Neural cell (in vitro differentiated cells): ENCODE results near the gene AARSD1. TPM values are rescaled to one million over a fixed set of nuclear protein-coding genes. Genes with fewer than 3 reads are reported as not detected.

Experiments
- H2AFZ ChIP-seq: fragments of 200-600, 300-800 bp; sonication (generic), shearing (Covaris generic); 2 replicates; pipeline ENCODE4 v1.6.0; 2014; ENCODE audit warnings: low read depth, mild to moderate bottlenecking, antibody characterized with exemption, low read length, moderate library complexity
- H3F3A ChIP-seq: fragments of 200-600 bp; shearing (Covaris generic); 2 replicates; pipeline ENCODE4 v1.6.1; 2016; ENCODE audit warnings: mild to moderate bottlenecking, moderate library complexity, mixed read lengths, antibody characterized with exemption, low read length; ENCODE audit not compliant: insufficient read depth, poor library complexity, severe bottlenecking
- H3K27ac ChIP-seq: fragments of 200-600, 300-800 bp; sonication (generic), shearing (Covaris generic); 2 replicates; pipeline ENCODE4 v1.5.1; 2014; ENCODE audit warnings: mild to moderate bottlenecking, low read length, moderate library complexity
- H3K27me3 ChIP-seq: fragments of 300-800, 200-600 bp; sonication (generic), shearing (Covaris generic); 2 replicates; pipeline ENCODE4 v1.6.0; 2014; ENCODE audit warnings: mild to moderate bottlenecking, low read depth, low read length, moderate library complexity; ENCODE audit not compliant: insufficient read depth
- H3K36me3 ChIP-seq: fragments of 300-800, 200-600 bp; sonication (generic), shearing (Covaris generic); 2 replicates; pipeline ENCODE4 v1.5.1; 2014; ENCODE audit warnings: mild to moderate bottlenecking, antibody characterized with exemption, low read length, moderate library complexity; ENCODE audit not compliant: insufficient read depth
- H3K4me2 ChIP-seq: fragments of 300-800, 200-600 bp; sonication (generic), shearing (Covaris generic); 2 replicates; pipeline ENCODE4 v1.6.0; 2014; ENCODE audit warnings: mild to moderate bottlenecking, low read length
- H3K4me3 ChIP-seq: fragments of 300-800, 200-600 bp; sonication (generic), shearing (Covaris generic); 2 replicates; pipeline ENCODE4 v1.5.1; 2014; ENCODE audit warnings: mild to moderate bottlenecking, low read length, moderate library complexity
- H3K79me2 ChIP-seq: fragments of 200-600 bp; shearing (Covaris generic); replicated peaks from 2 replicates; pipeline ENCODE4 v1.6.0; 2014; ENCODE audit warnings: mild to moderate bottlenecking, low read length, moderate library complexity; ENCODE audit not compliant: insufficient read depth
- H3K9ac ChIP-seq: fragments of 300-800, 200-600 bp; sonication (generic), shearing (Covaris generic); 2 replicates; pipeline ENCODE4 v1.6.1; 2016; ENCODE audit warnings: mild to moderate bottlenecking, low read length, mixed read lengths
- H3K9me2 ChIP-seq: fragments of 200-600 bp; shearing (Covaris generic); 2 replicates; pipeline ENCODE4 v1.6.1; 2016; ENCODE audit warnings: mild to moderate bottlenecking, low read length, mixed read lengths; ENCODE audit not compliant: insufficient read depth
- H3K9me3 ChIP-seq: fragments of 200-600, 300-800 bp; sonication (generic), shearing (Covaris generic); 2 replicates; pipeline ENCODE4 v1.6.1; 2016; ENCODE audit warnings: mild to moderate bottlenecking, mixed run types, low read length, moderate library complexity, mixed read lengths
- H4K20me1 ChIP-seq: fragments of 200-600 bp; shearing (Covaris generic); 2 replicates; pipeline ENCODE4 v1.6.1; 2016; ENCODE audit warnings: mild to moderate bottlenecking, mixed run types; ENCODE audit not compliant: insufficient read depth
- CTCF ChIP-seq: fragments of 450-650 bp; IDR thresholded peaks from 2 replicates; pipeline ENCODE4 v1.5.1; 2014; ENCODE audit warnings: antibody characterized with exemption, mild to moderate bottlenecking, moderate library complexity; ENCODE audit not compliant: poor library complexity, severe bottlenecking
- EP300 ChIP-seq: fragments of 450-650 bp; conservative IDR thresholded peaks from 2 replicates; pipeline ENCODE4 v1.6.1; 2014; ENCODE audit warnings: antibody characterized with exemption, mild to moderate bottlenecking, moderate library complexity; ENCODE audit not compliant: poor library complexity, severe bottlenecking
- EZH2 ChIP-seq: fragments of 200-600, 300-800 bp; shearing (Covaris generic), sonication (generic); IDR thresholded peaks from 2 replicates; pipeline ENCODE4 v1.6.1; 2014; ENCODE audit warnings: antibody characterized with exemption, low read length, borderline replicate concordance, mild to moderate bottlenecking; ENCODE audit not compliant: insufficient read depth, poor library complexity, severe bottlenecking
- MXI1 ChIP-seq: fragments of 450-650 bp; conservative IDR thresholded peaks from 2 replicates; pipeline ENCODE4 v1.6.1; 2014; ENCODE audit warnings: antibody characterized with exemption, mild to moderate bottlenecking; ENCODE audit not compliant: poor library complexity, severe bottlenecking
- POLR2AphosphoS5 ChIP-seq: IDR thresholded peaks from 2 replicates; pipeline ENCODE4 v1.6.1; 2012
- RAD21 ChIP-seq: fragments of 450-650 bp; conservative IDR thresholded peaks from 2 replicates; pipeline ENCODE4 v1.6.1; 2014; ENCODE audit warnings: antibody characterized with exemption, mild to moderate bottlenecking, moderate library complexity
- REST ChIP-seq: IDR thresholded peaks from 2 replicates; pipeline ENCODE4 v1.6.1; 2012; ENCODE audit warnings: borderline replicate concordance
- SMC3 ChIP-seq: fragments of 450-650 bp; conservative IDR thresholded peaks from 2 replicates; pipeline ENCODE4 v1.6.1; 2014; ENCODE audit warnings: antibody characterized with exemption, mild to moderate bottlenecking, moderate library complexity; ENCODE audit not compliant: poor library complexity
- TAF1 ChIP-seq: IDR thresholded peaks from 2 replicates; pipeline ENCODE4 v1.6.1; 2012; ENCODE audit warnings: low read depth
- polyA plus RNA-seq: library from polyadenylated mRNA; depleted of rRNA; stranded (reverse); fragments of >200 nt; gene quantifications from 2 replicates; pipeline ENCODE4 v1.2.3, GENCODE V29; 2014

The AARSD1 gene
- polyA plus RNA-seq, 1 donor from 2014 or later, result 64.2 TPM

GRCh38 chr17:42985225-42985624 is 21.0 kb upstream of the AARSD1 start:
- Histone ChIP-seq H3K27me3 (no peaks in the 10 kb centered on the region), H4K20me1 (no peaks in the 10 kb centered on the region), H2AFZ (no peak overlapping the region), H3F3A (no peaks in the 10 kb centered on the region), H3K4me2 (no peak overlapping the region), H3K9me2 (no peaks in the 10 kb centered on the region), H3K9me3 (no peaks in the 10 kb centered on the region), H3K9ac (no peak overlapping the region), H3K79me2 (peaks cover 21% of the 10 kb centered on the region), H3K4me3 (no peak overlapping the region), H3K27ac (no peak overlapping the region), H3K36me3 (peaks cover 11% of the 10 kb centered on the region)
- TF ChIP-seq SMC3 (no peak), REST (no peak), EZH2 (no peak), POLR2AphosphoS5 (no peak), CTCF (no peak), TAF1 (no peak), MXI1 (no peak), EP300 (no peak), RAD21 (no peak)

- peak overlapping the region; percentile 95 for H3K9ac ChIP-seq
- no peaks in the 10 kb centered on the region for H3K36me3 ChIP-seq
- H2AFZ ChIP-seq, result no peak overlapping the region
- H3K27ac ChIP-seq, result no peak overlapping the region
- peak overlapping the region; percentile 93 for H3K4me2 ChIP-seq
- no peaks in the 10 kb centered on the region for H3K9me3 ChIP-seq
- H3K27me3 ChIP-seq, result no peaks in the 10 kb centered on the region
- peak overlapping the region; percentile 99 for H3K4me3 ChIP-seq
- peaks cover 27% of the 10 kb centered on the region for H3K79me2 ChIP-seq
- H3K9me2 ChIP-seq, result no peaks in the 10 kb centered on the region
- H3F3A ChIP-seq, result no peaks in the 10 kb centered on the region
- H4K20me1 ChIP-seq, result no peaks in the 10 kb centered on the region
- TF ChIP-seq RAD21, result no peak
- no peak for TF ChIP-seq EZH2
- no peak for TF ChIP-seq EP300
- TF ChIP-seq TAF1, result no peak
- TF ChIP-seq POLR2AphosphoS5, result no peak
- no peak for TF ChIP-seq CTCF
- TF ChIP-seq REST, result no peak
- TF ChIP-seq MXI1, result no peak
- no peak for TF ChIP-seq SMC3
These were observed 18.0 kb upstream of the AARSD1 start for GRCh38 chr17:42982266-42982665.
